Activated CD8-positive, alpha-beta memory T cell treated with anti-CD3 and anti-CD28 coated beads, Interleukin-2, amount 10 ng/mL, durations not matched to agents 7 days and 5 days (primary cell): Measurements from ENCODE around the gene OR51B2. TPM values are rescaled to one million over a fixed set of nuclear protein-coding genes. Genes with fewer than 3 reads are reported as not detected.
"Not testable (repeated sequence)": the region's sequence is repeated elsewhere in the genome, so short reads cannot be mapped to it uniquely, and the experiment has no call there.

ENCODE experiments used
- ATAC-seq: fragments of 150-1000 bp; cut with Tn5 transposase; one replicate; pipeline ENCODE4 v1.10.0; 2021; ENCODE audit warnings: moderate library complexity
- CTCF ChIA-PET: fragments of 350-600 bp; sonication (Branson Sonifier 250); formaldehyde crosslinking; loops from one replicate; lab custom pipeline; 2021; ENCODE audit warnings: antibody characterized with exemption; lab: Charles Lee
- DNase-seq: peaks from one replicate; pipeline ENCODE4 v3.0.0-alpha.2; 2020
- H3K27ac Mint-ChIP-seq: one replicate; pipeline ENCODE4 v1.8.0; 2021; ENCODE audit warnings: mild to moderate bottlenecking, mixed read lengths
- H3K27me3 Mint-ChIP-seq: one replicate; pipeline ENCODE4 v1.8.0; 2021; ENCODE audit warnings: mixed read lengths
- H3K36me3 Mint-ChIP-seq: one replicate; pipeline ENCODE4 v1.8.0; 2021; ENCODE audit warnings: mild to moderate bottlenecking, mixed read lengths
- H3K4me1 Mint-ChIP-seq: one replicate; pipeline ENCODE4 v1.8.0; 2021; ENCODE audit warnings: mixed read lengths
- H3K4me3 Mint-ChIP-seq: one replicate; pipeline ENCODE4 v1.8.0; 2021; ENCODE audit warnings: mild to moderate bottlenecking, moderate library complexity, mixed read lengths
- H3K9me3 Mint-ChIP-seq: one replicate; pipeline ENCODE4 v1.8.0; 2022; ENCODE audit warnings: low read depth, mixed read lengths
- total RNA-seq, 2 experiments: library from RNA; stranded (reverse); gene quantifications; one replicate each; pipeline ENCODE4 v1.2.3, GENCODE V29; 2021

OR51B2 gene
- not detected for total RNA-seq

GRCh38 chr11:5324197-5324596 is at the start of gene OR51B2:
Gene OR51B2, minus strand, starts transcription at chr11:5324297. Its CDS starts 0 bp downstream, at chr11:5324297.
- no peaks in the 10 kb centered on the region for H3K4me1 Mint-ChIP-seq
- no peaks in the 10 kb centered on the region for H3K9me3 Mint-ChIP-seq
- CTCF ChIA-PET = no interaction called here
- DNase-seq = no peak
- no peaks in the 10 kb centered on the region for H3K27me3 Mint-ChIP-seq
- no peaks in the 10 kb centered on the region for H3K36me3 Mint-ChIP-seq
- no peak within 1 kb of the TSS for H3K27ac Mint-ChIP-seq
- H3K4me3 Mint-ChIP-seq = no peak within 1 kb of the TSS
- ATAC-seq = no peak

GRCh38 chr11:5369789-5370188 is 45.7 kb upstream of the OR51B2 start:
- Mint-ChIP-seq H3K27me3 (peaks cover 3% of the 10 kb centered on the region), H3K36me3 (no peaks in the 10 kb centered on the region), H3K27ac (no peak overlapping the region), H3K4me3 (no peak overlapping the region), H3K9me3 (no peaks in the 10 kb centered on the region), H3K4me1 (no peaks in the 10 kb centered on the region)
- ATAC-seq = no peak
- CTCF ChIA-PET = no interaction called here
- no peak for DNase-seq

GRCh38 chr11:5368502-5369043 is 44.5 kb upstream of the OR51B2 start:
- DNase-seq (no peak), ATAC-seq (no peak)
- H3K27ac Mint-ChIP-seq = no peak overlapping the region
- H3K4me1 Mint-ChIP-seq = no peaks in the 10 kb centered on the region
- no peaks in the 10 kb centered on the region for H3K9me3 Mint-ChIP-seq
- CTCF ChIA-PET = no interaction called here
- H3K27me3 Mint-ChIP-seq = peaks cover 3% of the 10 kb centered on the region
- no peaks in the 10 kb centered on the region for H3K36me3 Mint-ChIP-seq
- H3K4me3 Mint-ChIP-seq = no peak overlapping the region

GRCh38 chr11:5367448-5368074 is 43.5 kb upstream of the OR51B2 start:
- Mint-ChIP-seq H3K4me3 (no peak overlapping the region), H3K9me3 (no peaks in the 10 kb centered on the region), H3K36me3 (no peaks in the 10 kb centered on the region), H3K4me1 (no peaks in the 10 kb centered on the region), H3K27ac (no peak overlapping the region), H3K27me3 (peaks cover 3% of the 10 kb centered on the region)
- CTCF ChIA-PET = no interaction called here
- ATAC-seq (no peak), DNase-seq (no peak)

- no peak overlapping the region for H3K27ac Mint-ChIP-seq
- H3K9me3 Mint-ChIP-seq = no peaks in the 10 kb centered on the region
- H3K4me1 Mint-ChIP-seq = no peaks in the 10 kb centered on the region
- peaks cover 3% of the 10 kb centered on the region for H3K27me3 Mint-ChIP-seq
- DNase-seq (no peak), ATAC-seq (no peak)
- H3K4me3 Mint-ChIP-seq = no peak overlapping the region
- CTCF ChIA-PET = no interaction called here
- no peaks in the 10 kb centered on the region for H3K36me3 Mint-ChIP-seq
These were observed 42.8 kb upstream of the OR51B2 start for GRCh38 chr11:5366856-5367255.

GRCh38 chr11:5366365-5366764 is 42.3 kb upstream of the OR51B2 start:
- H3K4me3 Mint-ChIP-seq, H3K27ac Mint-ChIP-seq, DNase-seq, H3K27me3 Mint-ChIP-seq, ATAC-seq, CTCF ChIA-PET, H3K9me3 Mint-ChIP-seq, H3K36me3 Mint-ChIP-seq, H3K4me1 Mint-ChIP-seq: not testable (repeated sequence)

- Mint-ChIP-seq H3K36me3 (no peaks in the 10 kb centered on the region), H3K27me3 (no peaks in the 10 kb centered on the region), H3K4me3 (no peak overlapping the region), H3K4me1 (no peaks in the 10 kb centered on the region), H3K27ac (no peak overlapping the region), H3K9me3 (no peaks in the 10 kb centered on the region)
- ATAC-seq = no peak
- no peak for DNase-seq
- CTCF ChIA-PET = no interaction called here
These were observed 40.1 kb upstream of the OR51B2 start for GRCh38 chr11:5364214-5364613.

- Mint-ChIP-seq H3K4me3 (no peak overlapping the region), H3K27ac (no peak overlapping the region), H3K9me3 (no peaks in the 10 kb centered on the region), H3K4me1 (no peaks in the 10 kb centered on the region), H3K27me3 (no peaks in the 10 kb centered on the region), H3K36me3 (no peaks in the 10 kb centered on the region)
- no peak for DNase-seq
- ATAC-seq = no peak
- CTCF ChIA-PET = no interaction called here
These were observed 39.6 kb upstream of the OR51B2 start for GRCh38 chr11:5363679-5364078.

- CTCF ChIA-PET = no interaction called here
These were observed 38.0 kb upstream of the OR51B2 start for GRCh38 chr11:5362017-5362625.

GRCh38 chr11:5356031-5356430 is 31.9 kb upstream of the OR51B2 start:
- H3K4me3 Mint-ChIP-seq, H3K4me1 Mint-ChIP-seq, CTCF ChIA-PET, H3K27ac Mint-ChIP-seq, ATAC-seq, H3K9me3 Mint-ChIP-seq, H3K36me3 Mint-ChIP-seq, H3K27me3 Mint-ChIP-seq, DNase-seq: not testable (repeated sequence)

More at GRCh38 chr11:5362017-5362625, 38.0 kb upstream of the OR51B2 start:
- no peaks in the 10 kb centered on the region for H3K36me3 Mint-ChIP-seq
- DNase-seq (no peak), ATAC-seq (no peak)
- H3K27ac Mint-ChIP-seq = no peak overlapping the region
- no peaks in the 10 kb centered on the region for H3K4me1 Mint-ChIP-seq
- H3K9me3 Mint-ChIP-seq = no peaks in the 10 kb centered on the region
- H3K4me3 Mint-ChIP-seq = no peak overlapping the region
- H3K27me3 Mint-ChIP-seq = no peaks in the 10 kb centered on the region

- no peak for DNase-seq
- no peak for ATAC-seq
- Mint-ChIP-seq H3K36me3 (no peaks in the 10 kb centered on the region), H3K4me1 (no peaks in the 10 kb centered on the region), H3K4me3 (no peak within 1 kb of the TSS), H3K27ac (no peak within 1 kb of the TSS), H3K9me3 (no peaks in the 10 kb centered on the region), H3K27me3 (no peaks in the 10 kb centered on the region)
- CTCF ChIA-PET = no interaction called here
These were observed 27.1 kb upstream of the OR51B2 start, which contains the start of gene OR51B6 for GRCh38 chr11:5351208-5351607. Gene OR51B6, plus strand, starts transcription at chr11:5351508. Its CDS starts 0 bp downstream, at chr11:5351508.

GRCh38 chr11:5349550-5349949 is 25.5 kb upstream of the OR51B2 start:
- ATAC-seq (no peak), DNase-seq (no peak)
- Mint-ChIP-seq H3K36me3 (no peaks in the 10 kb centered on the region), H3K4me3 (no peak overlapping the region), H3K27ac (no peak overlapping the region), H3K9me3 (no peaks in the 10 kb centered on the region), H3K4me1 (no peaks in the 10 kb centered on the region), H3K27me3 (no peaks in the 10 kb centered on the region)
- CTCF ChIA-PET = no interaction called here

GRCh38 chr11:5348551-5349194 is 24.6 kb upstream of the OR51B2 start:
- H3K9me3 Mint-ChIP-seq = no peaks in the 10 kb centered on the region
- no peaks in the 10 kb centered on the region for H3K4me1 Mint-ChIP-seq
- no peak overlapping the region for H3K4me3 Mint-ChIP-seq
- ATAC-seq (no peak), DNase-seq (no peak)
- no peaks in the 10 kb centered on the region for H3K27me3 Mint-ChIP-seq
- no peak overlapping the region for H3K27ac Mint-ChIP-seq
- CTCF ChIA-PET = no interaction called here
- H3K36me3 Mint-ChIP-seq = no peaks in the 10 kb centered on the region

GRCh38 chr11:5345831-5346230 is 21.7 kb upstream of the OR51B2 start:
- Mint-ChIP-seq H3K4me1 (no peaks in the 10 kb centered on the region), H3K27me3 (no peaks in the 10 kb centered on the region), H3K36me3 (no peaks in the 10 kb centered on the region), H3K9me3 (no peaks in the 10 kb centered on the region), H3K4me3 (no peak overlapping the region), H3K27ac (no peak overlapping the region)
- no peak for DNase-seq
- ATAC-seq = no peak
- CTCF ChIA-PET = no interaction called here
